HG02588 (cell line): Measurements from ENCODE around the gene SDCCAG8.

ENCODE experiments used
- ATAC-seq: cut with Tn5 transposase; IDR thresholded peaks from one replicate; pipeline ENCODE4 v1.9.1; 2021; ENCODE audit warnings: mild to moderate bottlenecking, moderate library complexity; ENCODE audit not compliant: unreplicated experiment

SDCCAG8 gene

GRCh38 chr1:243497939-243498681 lies 242.3 kb downstream of the SDCCAG8 start:
- ATAC-seq: no peak

GRCh38 chr1:243499248-243499647 lies 243.4 kb downstream of the SDCCAG8 start:
- no peak for ATAC-seq

GRCh38 chr1:243499711-243500110 lies 243.9 kb downstream of the SDCCAG8 start:
- no peak for ATAC-seq

- ATAC-seq: no peak
These were observed 244.7 kb downstream of the SDCCAG8 start for GRCh38 chr1:243500512-243500911.

- no peak for ATAC-seq
These were observed 245.2 kb downstream of the SDCCAG8 start for GRCh38 chr1:243501002-243501401.

GRCh38 chr1:243503155-243503554 lies 247.3 kb downstream of the SDCCAG8 start:
- no peak for ATAC-seq

GRCh38 chr1:243505986-243506689 lies 250.3 kb downstream of the SDCCAG8 start:
- ATAC-seq: peak; percentile 77

GRCh38 chr1:243507001-243507671 lies 251.3 kb downstream of the SDCCAG8 start:
- ATAC-seq: no peak

- no peak for ATAC-seq
These were observed 251.9 kb downstream of the SDCCAG8 start for GRCh38 chr1:243507672-243508302.

GRCh38 chr1:243508303-243508713 lies 252.5 kb downstream of the SDCCAG8 start:
- ATAC-seq: peak; percentile 46

GRCh38 chr1:243508943-243509342 lies 253.1 kb downstream of the SDCCAG8 start:
- ATAC-seq: no peak

GRCh38 chr1:243510928-243511327 lies 255.1 kb downstream of the SDCCAG8 start:
- no peak for ATAC-seq

GRCh38 chr1:243513726-243514491 lies 258.1 kb downstream of the SDCCAG8 start:
- ATAC-seq: peak; percentile 69

GRCh38 chr1:243514927-243515326 lies 259.1 kb downstream of the SDCCAG8 start:
- ATAC-seq: no peak

- no peak for ATAC-seq
These were observed 265.0 kb downstream of the SDCCAG8 start for GRCh38 chr1:243520831-243521230.

GRCh38 chr1:243523766-243524165 lies 267.9 kb downstream of the SDCCAG8 start:
- no peak for ATAC-seq

- ATAC-seq: no peak
These were observed 269.2 kb downstream of the SDCCAG8 start for GRCh38 chr1:243525085-243525487.

GRCh38 chr1:243526180-243526579 lies 270.3 kb downstream of the SDCCAG8 start:
- no peak for ATAC-seq

- no peak for ATAC-seq
These were observed 272.7 kb downstream of the SDCCAG8 start for GRCh38 chr1:243528459-243529121.

GRCh38 chr1:243529512-243529911 lies 273.7 kb downstream of the SDCCAG8 start:
- no peak for ATAC-seq
